HFF-Myc (cell line): ENCODE data around the gene AP3S1.

Experiments used
- DNase-seq: peaks from one replicate; pipeline ENCODE4 v3.0.0-alpha.2; 2011; ENCODE audit warnings: low read depth; ENCODE audit errors: extremely low read depth
- H3K4me3 ChIP-seq: replicated peaks from 2 replicates; pipeline ENCODE4 v1.5.1; 2011; ENCODE audit warnings: low read depth, mild to moderate bottlenecking, control low read depth, low read length
- TF ChIP-seq, protein P1 (sequence below): IDR thresholded peaks from 2 replicates; pipeline ENCODE4 v1.5.1; 2012; ENCODE audit warnings: mild to moderate bottlenecking, low read depth, low read length, control low read depth; ENCODE audit errors: missing control alignments

AP3S1 gene

DNA sequence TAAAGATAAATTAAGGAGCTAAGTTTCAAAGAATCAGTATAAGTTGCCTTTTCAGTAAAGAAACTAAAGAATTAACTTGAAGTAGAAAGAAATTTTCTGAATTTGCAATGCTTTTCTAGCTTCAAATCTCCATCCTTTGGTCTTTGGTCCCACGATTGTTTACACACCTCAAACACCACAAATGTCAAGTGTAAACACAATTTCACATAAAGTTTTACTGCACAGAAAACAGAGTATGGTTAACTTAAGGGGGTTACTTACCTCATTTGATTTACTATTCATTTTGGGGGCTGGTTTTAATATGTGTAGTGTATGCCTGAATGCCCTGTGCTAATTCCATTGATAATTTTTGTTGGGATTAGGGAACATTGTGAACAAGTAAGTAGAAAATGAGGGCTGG, 29.4 kb upstream of the AP3S1 start:
- H3K4me3 ChIP-seq, result no peak overlapping the region
- DNase-seq, result no peak
- TF ChIP-seq, protein P1, sequence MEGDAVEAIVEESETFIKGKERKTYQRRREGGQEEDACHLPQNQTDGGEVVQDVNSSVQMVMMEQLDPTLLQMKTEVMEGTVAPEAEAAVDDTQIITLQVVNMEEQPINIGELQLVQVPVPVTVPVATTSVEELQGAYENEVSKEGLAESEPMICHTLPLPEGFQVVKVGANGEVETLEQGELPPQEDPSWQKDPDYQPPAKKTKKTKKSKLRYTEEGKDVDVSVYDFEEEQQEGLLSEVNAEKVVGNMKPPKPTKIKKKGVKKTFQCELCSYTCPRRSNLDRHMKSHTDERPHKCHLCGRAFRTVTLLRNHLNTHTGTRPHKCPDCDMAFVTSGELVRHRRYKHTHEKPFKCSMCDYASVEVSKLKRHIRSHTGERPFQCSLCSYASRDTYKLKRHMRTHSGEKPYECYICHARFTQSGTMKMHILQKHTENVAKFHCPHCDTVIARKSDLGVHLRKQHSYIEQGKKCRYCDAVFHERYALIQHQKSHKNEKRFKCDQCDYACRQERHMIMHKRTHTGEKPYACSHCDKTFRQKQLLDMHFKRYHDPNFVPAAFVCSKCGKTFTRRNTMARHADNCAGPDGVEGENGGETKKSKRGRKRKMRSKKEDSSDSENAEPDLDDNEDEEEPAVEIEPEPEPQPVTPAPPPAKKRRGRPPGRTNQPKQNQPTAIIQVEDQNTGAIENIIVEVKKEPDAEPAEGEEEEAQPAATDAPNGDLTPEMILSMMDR, result no peak

DNA sequence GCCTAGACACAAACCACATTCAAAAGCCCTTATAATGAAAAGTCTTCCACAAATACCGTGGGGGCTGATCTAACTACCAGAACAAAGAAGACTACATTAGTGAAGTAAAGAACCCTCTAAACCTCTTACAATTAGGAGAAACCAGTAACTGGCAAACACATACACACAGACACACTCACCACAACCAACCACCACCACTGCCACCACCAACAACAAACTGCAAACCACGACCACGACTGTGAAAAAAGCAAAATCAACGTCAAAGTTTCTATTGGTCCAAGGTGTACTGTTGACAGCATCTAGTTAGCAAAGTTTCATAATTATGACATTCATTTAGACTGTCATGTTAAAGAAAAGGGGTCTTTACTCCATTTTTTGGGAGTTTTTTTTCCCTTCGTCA, 28.0 kb upstream of the AP3S1 start:
- no peak overlapping the region for H3K4me3 ChIP-seq
- TF ChIP-seq, protein P1, result no peak
- DNase-seq, result no peak

DNA sequence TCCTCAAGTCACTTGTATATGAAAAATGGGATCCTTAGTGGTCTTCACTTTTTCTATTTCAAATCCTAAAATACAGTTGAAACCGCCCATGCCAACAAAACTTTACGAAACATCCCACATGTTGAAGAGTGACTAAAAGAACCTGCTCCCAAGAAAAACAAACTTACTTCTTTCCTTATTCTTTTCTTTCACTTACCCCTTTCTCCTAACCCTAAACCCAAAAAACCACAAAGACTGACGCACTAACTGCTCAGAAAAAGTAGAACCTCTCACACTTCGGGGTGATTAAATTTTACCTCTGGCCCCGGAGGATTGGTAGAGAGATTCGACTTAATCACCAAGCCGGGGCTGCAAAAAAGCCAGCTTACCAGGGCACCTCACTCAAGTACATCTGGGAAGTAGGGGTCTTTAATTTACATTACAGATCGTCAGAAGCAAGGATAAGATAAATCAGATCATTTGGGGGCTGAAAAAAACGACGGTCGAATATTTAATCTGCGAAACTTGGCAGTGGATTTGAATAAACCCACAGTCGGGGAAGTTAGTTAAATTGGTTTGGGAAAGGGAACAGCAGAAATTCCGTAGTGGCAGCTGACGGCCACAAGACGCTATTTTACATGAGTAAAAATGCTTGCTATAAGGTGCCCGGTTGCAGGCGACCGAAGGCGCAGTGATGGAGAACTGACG, 26.6 kb upstream of the AP3S1 start:
- peak overlapping the region; percentile 46; the same call in 1 of the 2 replicates for H3K4me3 ChIP-seq
- TF ChIP-seq, protein P1, result no peak
- DNase-seq, result no peak

DNA sequence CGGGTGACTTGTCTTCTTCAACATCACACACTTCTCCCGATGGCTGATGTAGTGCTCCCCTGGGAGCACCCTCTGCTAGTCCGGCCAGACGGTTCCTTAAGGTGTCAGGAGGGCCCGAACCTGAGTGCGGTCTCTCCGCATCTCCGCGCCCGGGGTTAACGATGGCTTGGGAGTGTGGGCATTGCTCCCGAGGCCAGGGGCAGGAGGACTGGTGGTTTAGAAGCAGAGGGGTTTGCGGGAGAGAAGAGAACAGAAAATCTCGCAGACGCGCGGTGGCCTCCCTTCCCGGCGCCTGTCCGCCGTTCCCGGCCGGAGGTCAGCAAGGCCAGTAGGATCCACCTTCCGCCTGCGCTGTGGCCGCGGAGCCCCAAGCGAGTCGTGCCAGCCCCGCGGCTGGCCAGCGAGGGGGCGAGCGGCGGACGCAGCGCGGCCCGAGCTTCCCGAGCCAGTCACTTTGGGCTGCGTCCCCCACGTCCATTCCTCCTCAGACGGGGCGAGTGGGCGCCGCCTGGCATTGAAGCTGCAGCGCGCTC, 26.0 kb upstream of the AP3S1 start:
- no peak for DNase-seq
- H3K4me3 ChIP-seq, result peak overlapping the region; percentile 46
- TF ChIP-seq, protein P1, result no peak

DNA sequence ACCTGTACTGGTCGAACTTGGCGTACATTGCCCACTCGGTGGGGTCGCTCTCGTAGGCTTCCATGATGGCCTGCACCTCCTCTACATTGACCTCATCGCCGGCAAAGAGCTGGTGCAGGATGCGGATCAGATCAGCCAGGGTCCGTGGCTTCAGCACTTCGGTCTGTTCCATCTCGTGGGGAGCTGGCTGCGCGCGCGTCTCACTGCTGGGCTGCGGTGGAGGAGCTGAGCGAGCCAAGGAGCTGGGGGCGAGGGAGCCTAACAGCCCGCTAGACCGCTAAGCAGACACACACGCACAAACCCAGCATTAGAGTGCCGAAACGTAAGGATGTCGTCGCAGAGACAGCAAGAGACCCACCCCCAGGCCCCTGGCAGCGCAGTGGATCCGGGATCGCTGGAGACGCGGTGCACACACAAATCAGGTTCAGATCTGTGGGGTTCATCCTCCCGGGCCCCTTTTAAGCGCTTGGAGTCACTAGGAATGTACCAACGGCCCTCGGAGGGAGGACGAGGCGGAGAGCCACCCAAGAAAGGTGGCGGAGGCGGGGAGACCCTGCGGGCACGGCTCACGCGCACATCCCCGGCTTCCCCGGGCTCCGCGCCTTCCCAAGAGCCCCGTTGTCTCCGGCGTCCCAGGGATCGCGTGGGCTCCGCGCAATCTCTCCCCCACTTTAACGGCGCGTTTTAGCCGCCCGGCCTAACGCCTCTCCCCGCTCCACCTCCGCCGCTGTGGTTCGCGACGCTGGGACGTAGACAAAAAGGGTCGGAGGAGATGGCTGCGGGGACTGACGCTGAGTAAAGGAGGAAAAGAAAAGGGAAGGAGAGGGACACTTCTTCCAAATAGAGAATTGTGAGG, 25.3 kb upstream of the AP3S1 start, which contains the start of gene CDO1:
TSS of gene CDO1 (minus strand) at position 434 of the 856 bp plus-strand sequence. CDS start at position 172, 262 bp downstream.
- peak within 1 kb of the TSS; percentile 46 for H3K4me3 ChIP-seq
- TF ChIP-seq, protein P1, result no peak
- no peak for DNase-seq

DNA sequence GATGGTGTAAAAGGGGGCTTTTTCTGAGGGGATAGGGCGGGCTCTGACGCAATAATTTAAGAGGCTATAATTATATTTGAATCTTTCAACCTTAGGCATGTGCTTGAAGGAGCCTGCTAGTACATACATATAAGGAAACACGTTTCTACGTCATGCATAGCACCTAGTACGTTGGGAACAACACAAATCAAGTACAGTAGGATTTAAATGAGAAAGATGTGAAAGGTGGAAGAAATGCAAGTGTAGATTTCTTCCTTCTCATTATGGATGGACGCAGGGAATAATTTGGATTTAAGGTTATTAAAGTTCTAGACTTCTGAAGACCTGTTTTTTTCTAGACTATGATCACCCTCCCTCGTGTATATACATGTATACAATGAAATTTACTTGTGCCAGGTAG, 24.3 kb upstream of the AP3S1 start:
- H3K4me3 ChIP-seq, result no peak overlapping the region
- TF ChIP-seq, protein P1, result no peak
- DNase-seq, result no peak
